Neuron (in vitro differentiated cells): ENCODE measurements around the gene PUS3.

Experiments used
- H2AFZ ChIP-seq: one replicate; pipeline ENCODE4 v1.6.1; 2013; ENCODE audit warnings: low read depth, mild to moderate bottlenecking, inconsistent platforms, low read length, moderate library complexity
- H3K27me3 ChIP-seq: one replicate; pipeline ENCODE4 v1.6.1; 2013; ENCODE audit warnings: low read length; ENCODE audit not compliant: insufficient read depth
- H3K36me3 ChIP-seq: one replicate; pipeline ENCODE4 v1.6.1; 2013; ENCODE audit warnings: low read length; ENCODE audit not compliant: insufficient read depth
- H3K4me1 ChIP-seq: one replicate; pipeline ENCODE4 v1.6.1; 2013; ENCODE audit warnings: low read length; ENCODE audit not compliant: insufficient read depth
- H3K4me3 ChIP-seq: 2 replicates; pipeline ENCODE4 v1.5.1; 2013; ENCODE audit warnings: mild to moderate bottlenecking, low read length, moderate library complexity
- H3K9me3 ChIP-seq: one replicate; pipeline ENCODE4 v1.6.1; 2013; ENCODE audit warnings: low read length

Gene PUS3

GRCh38 chr11:125933030-125933813, 30.2 kb upstream of the PUS3 start:
- Histone ChIP-seq H3K4me1 (no peaks in the 10 kb centered on the region), H3K9me3 (no peaks in the 10 kb centered on the region), H2AFZ (no peak overlapping the region), H3K36me3 (no peaks in the 10 kb centered on the region), H3K4me3 (no peak overlapping the region), H3K27me3 (peaks cover 11% of the 10 kb centered on the region)

DNA sequence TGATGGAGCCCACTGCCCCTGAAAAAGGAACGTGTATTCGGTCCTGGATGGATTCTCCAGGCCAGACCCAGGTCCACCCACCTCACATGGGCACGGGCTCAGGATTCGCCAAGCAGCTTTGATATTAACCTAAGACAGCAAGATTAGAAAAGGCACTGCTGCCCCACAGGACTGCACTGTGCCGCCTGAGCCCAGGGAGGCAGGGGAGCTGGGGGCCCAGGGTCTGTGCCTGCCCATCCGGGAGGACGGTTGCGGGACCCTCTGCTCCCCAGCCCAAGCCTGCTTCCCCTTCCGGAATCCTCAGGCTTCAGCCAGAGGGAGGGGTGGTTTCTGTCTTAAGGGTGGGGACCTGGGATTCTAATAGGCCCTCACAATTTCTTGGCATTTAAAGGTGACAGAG, 29.3 kb upstream of the PUS3 start:
- Histone ChIP-seq H3K27me3 (peaks cover 11% of the 10 kb centered on the region), H3K36me3 (no peaks in the 10 kb centered on the region), H3K9me3 (no peaks in the 10 kb centered on the region), H2AFZ (no peak overlapping the region), H3K4me1 (no peaks in the 10 kb centered on the region), H3K4me3 (no peak overlapping the region)

DNA sequence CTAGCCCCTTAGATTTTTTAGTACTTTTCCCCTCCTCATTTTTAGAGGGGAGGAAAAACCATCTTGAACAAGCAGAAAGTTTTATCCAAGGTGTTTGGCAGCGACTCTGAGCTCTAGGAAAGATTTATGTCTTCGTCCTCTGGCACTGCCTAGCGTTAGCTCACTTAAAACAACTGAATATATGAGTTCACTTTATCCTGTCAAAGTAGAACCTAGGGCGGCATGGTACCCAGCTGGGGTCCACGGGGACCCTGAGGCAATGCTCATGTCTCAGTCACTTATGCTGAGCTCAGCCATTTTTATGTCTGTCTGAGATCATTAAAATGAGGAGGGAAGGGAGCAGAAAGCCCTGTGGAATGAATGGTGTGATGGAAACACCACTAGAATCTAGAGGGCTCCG, 28.7 kb upstream of the PUS3 start:
- Histone ChIP-seq H3K27me3 (peaks cover 11% of the 10 kb centered on the region), H3K36me3 (no peaks in the 10 kb centered on the region), H3K4me1 (no peaks in the 10 kb centered on the region), H3K9me3 (no peaks in the 10 kb centered on the region), H2AFZ (no peak overlapping the region), H3K4me3 (no peak overlapping the region)

GRCh38 chr11:125931116-125931515, 28.1 kb upstream of the PUS3 start:
- Histone ChIP-seq H3K9me3 (no peaks in the 10 kb centered on the region), H3K4me3 (no peak overlapping the region), H3K27me3 (peaks cover 11% of the 10 kb centered on the region), H2AFZ (no peak overlapping the region), H3K4me1 (no peaks in the 10 kb centered on the region), H3K36me3 (no peaks in the 10 kb centered on the region)

- H3K4me3 ChIP-seq: no peak overlapping the region
- no peaks in the 10 kb centered on the region for H3K36me3 ChIP-seq
- no peaks in the 10 kb centered on the region for H3K9me3 ChIP-seq
- peaks cover 11% of the 10 kb centered on the region for H3K27me3 ChIP-seq
- no peaks in the 10 kb centered on the region for H3K4me1 ChIP-seq
- no peak overlapping the region for H2AFZ ChIP-seq
Observed at GRCh38 chr11:125930076-125930450, 27.1 kb upstream of the PUS3 start.

- Histone ChIP-seq H3K36me3 (no peaks in the 10 kb centered on the region), H3K27me3 (peaks cover 11% of the 10 kb centered on the region), H3K9me3 (no peaks in the 10 kb centered on the region), H2AFZ (no peak overlapping the region), H3K4me3 (no peak overlapping the region), H3K4me1 (no peaks in the 10 kb centered on the region)
Observed at GRCh38 chr11:125929445-125930075, 26.6 kb upstream of the PUS3 start.

GRCh38 chr11:125926682-125927081, 23.7 kb upstream of the PUS3 start:
- Histone ChIP-seq H3K4me1 (no peaks in the 10 kb centered on the region), H3K4me3 (no peak overlapping the region), H2AFZ (no peak overlapping the region), H3K9me3 (no peaks in the 10 kb centered on the region), H3K36me3 (no peaks in the 10 kb centered on the region), H3K27me3 (no peaks in the 10 kb centered on the region)

GRCh38 chr11:125925804-125926203, 22.8 kb upstream of the PUS3 start:
- Histone ChIP-seq H2AFZ (no peak overlapping the region), H3K9me3 (no peaks in the 10 kb centered on the region), H3K4me3 (no peak overlapping the region), H3K27me3 (no peaks in the 10 kb centered on the region), H3K36me3 (no peaks in the 10 kb centered on the region), H3K4me1 (no peaks in the 10 kb centered on the region)

GRCh38 chr11:125925247-125925740, 22.3 kb upstream of the PUS3 start:
- Histone ChIP-seq H2AFZ (no peak overlapping the region), H3K27me3 (no peaks in the 10 kb centered on the region), H3K4me3 (no peak overlapping the region), H3K36me3 (no peaks in the 10 kb centered on the region), H3K4me1 (no peaks in the 10 kb centered on the region), H3K9me3 (no peaks in the 10 kb centered on the region)

GRCh38 chr11:125924384-125925007, 21.5 kb upstream of the PUS3 start:
- Histone ChIP-seq H3K4me3 (no peak overlapping the region), H3K36me3 (no peaks in the 10 kb centered on the region), H3K27me3 (no peaks in the 10 kb centered on the region), H2AFZ (no peak overlapping the region), H3K9me3 (no peaks in the 10 kb centered on the region), H3K4me1 (no peaks in the 10 kb centered on the region)

- Histone ChIP-seq H3K4me3 (no peak overlapping the region), H3K36me3 (no peaks in the 10 kb centered on the region), H3K27me3 (no peaks in the 10 kb centered on the region), H2AFZ (no peak overlapping the region), H3K4me1 (no peaks in the 10 kb centered on the region), H3K9me3 (no peaks in the 10 kb centered on the region)
Observed at GRCh38 chr11:125923633-125924032, 20.6 kb upstream of the PUS3 start.

GRCh38 chr11:125923012-125923579, 20.1 kb upstream of the PUS3 start:
- Histone ChIP-seq H3K4me3 (no peak overlapping the region), H3K36me3 (no peaks in the 10 kb centered on the region), H3K9me3 (no peaks in the 10 kb centered on the region), H3K4me1 (no peaks in the 10 kb centered on the region), H2AFZ (no peak overlapping the region), H3K27me3 (no peaks in the 10 kb centered on the region)

- Histone ChIP-seq H3K36me3 (no peaks in the 10 kb centered on the region), H3K9me3 (no peaks in the 10 kb centered on the region), H2AFZ (no peak overlapping the region), H3K4me3 (no peak overlapping the region), H3K4me1 (no peaks in the 10 kb centered on the region), H3K27me3 (no peaks in the 10 kb centered on the region)
Observed at GRCh38 chr11:125922156-125922555, 19.1 kb upstream of the PUS3 start.
